Spleen (tissue), 7 donors: ENCODE results near the gene YWHAG.

ENCODE experiments used
- CTCF ChIP-seq, 11 experiments: fragments of 200-600 bp in 7 of 11; fragments of 450-650 bp in 4 of 11; sonication (generic) in 4 of 11; IDR thresholded peaks in 8 of 11; conservative IDR thresholded peaks in 3 of 11; 1 replicate in 7 of 11; 2 replicates in 4 of 11; pipeline versions ENCODE4 v1.4.0 to v1.8.0; 2016 to 2021; ENCODE audit warnings: antibody characterized with exemption in 11 of 11, inconsistent platforms in 4 of 11, mild to moderate bottlenecking in 1 of 11
- POLR2A ChIP-seq, 3 donors: fragments of 450-650 bp; IDR thresholded peaks; one replicate each; pipeline ENCODE4 v1.5.1; 2017; ENCODE audit warnings: antibody characterized with exemption in 3 of 3, mild to moderate bottlenecking in 1 of 3
- POLR2AphosphoS5 ChIP-seq, 3 donors: sonication (generic); formaldehyde crosslinking; IDR thresholded peaks; one replicate each; pipeline ENCODE4 v1.5.1; 2017; ENCODE audit warnings: antibody characterized with exemption in 3 of 3
- donor health status: DM: no; HTN: no; CAD: no; lungs with moderate emphysema.
- donor health status: DM: no; HTN: no; CAD: no.
- donor health status: DM: no; HTN: no; CAD: no.

GRCh38 chr7:76408121-76408560, 49.4 kb upstream of the YWHAG start:
- TF ChIP-seq POLR2A (IDR thresholded peaks at IDR 0.05), result no peak
- no peak for TF ChIP-seq CTCF (IDR thresholded peaks at IDR 0.05 in 8 of 11, conservative IDR thresholded peaks at IDR 0.05 in 3 of 11)
- no peak for TF ChIP-seq POLR2AphosphoS5 (IDR thresholded peaks at IDR 0.05)
